Measurements from ENCODE around the gene MAP3K6.

MAP3K6 gene

DNA sequence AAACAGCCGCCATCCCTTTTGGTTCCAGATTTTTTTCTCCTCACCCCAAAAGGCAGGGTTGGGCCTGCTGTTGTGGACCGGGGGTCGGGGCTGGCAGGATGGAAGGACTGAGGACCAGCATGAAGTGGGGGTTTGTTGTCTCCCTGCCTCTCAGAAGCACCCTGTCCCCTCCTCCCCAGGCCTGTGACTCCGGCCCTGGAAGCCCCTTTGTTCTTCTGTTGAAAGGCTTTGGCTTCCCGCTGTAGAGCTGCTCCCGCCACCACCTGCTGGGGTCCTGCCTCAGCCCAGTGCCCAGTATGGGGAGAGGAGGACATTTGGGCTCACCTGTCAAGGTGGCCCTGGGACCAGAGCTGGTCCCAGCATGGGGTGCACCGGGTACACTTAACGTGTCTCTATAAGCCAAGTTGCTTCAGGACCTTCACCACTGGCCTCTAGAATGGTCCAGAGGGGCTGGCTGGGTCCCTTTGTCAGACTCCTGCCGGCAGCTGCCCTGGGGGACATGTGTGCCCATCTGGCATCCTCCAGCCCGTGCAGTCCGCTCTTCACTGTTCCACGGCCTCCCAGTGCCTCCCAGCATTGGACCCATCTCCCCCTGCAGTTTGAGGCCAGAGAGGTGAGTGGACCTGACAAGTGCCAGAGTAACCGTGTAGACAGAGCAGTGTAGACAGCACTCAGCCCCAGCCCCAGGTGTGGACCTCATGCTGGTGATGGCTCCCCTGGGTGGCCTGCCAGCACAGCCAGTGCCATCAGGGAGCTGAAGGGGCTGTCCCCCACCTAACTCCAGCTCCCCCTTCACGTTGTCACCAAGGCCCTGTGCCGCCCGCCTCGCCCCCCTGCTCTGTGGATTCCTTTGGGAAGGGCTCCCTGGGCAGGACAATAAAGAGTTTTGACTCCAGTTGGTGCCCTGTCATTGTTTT lies 31.0 kb downstream of the MAP3K6 start:
- no peak overlapping the region for H3K4me2 ChIP-seq (ENCODE audit: low read length)
- H3K23ac ChIP-seq (ENCODE audit: low read length) = no peak overlapping the region
- H3K18ac ChIP-seq (ENCODE audit: low read length) = no peak overlapping the region
- H2BK5ac ChIP-seq (ENCODE audit: low read depth, low read length, poor library complexity) = no peak overlapping the region
- no peak overlapping the region for H3K14ac ChIP-seq (ENCODE audit: low read length)
- peaks cover 1% of the 10 kb centered on the region in 2 experiments for H3K4me1 ChIP-seq (ENCODE audit: control insufficient read depth in 1 of 2, insufficient read depth in 2 of 2, low read length in 2 of 2)
- no peak overlapping the region for H4K12ac ChIP-seq (ENCODE audit: low read depth, low read length)
- no peak overlapping the region for H2AK5ac ChIP-seq (ENCODE audit: low read length)
- H3K79me2 ChIP-seq (ENCODE audit: control insufficient read depth, insufficient read depth, low read length, poor library complexity) = no peaks in the 10 kb centered on the region
- no peak overlapping the region for H2BK12ac ChIP-seq (ENCODE audit: low read length)
- H3K27me3 ChIP-seq (ENCODE audit: insufficient read depth, low read length) = no peaks in the 10 kb centered on the region
- no peak overlapping the region for H3K27ac ChIP-seq (ENCODE audit: low read depth, low read length)
- H3K36me3 ChIP-seq (ENCODE audit: control insufficient read depth in 1 of 2, insufficient read depth in 2 of 2, low read length in 2 of 2) = peaks cover 57 to 58% of the 10 kb centered on the region in 2 experiments
- no peak for DNase-seq
- H3K4me3 ChIP-seq (ENCODE audit: low read depth, low read length) = no peak overlapping the region
- WGBS (ENCODE audit: extremely low coverage, insufficient coverage, insufficient read length) = no CpG with 5 or more reads among the region's 17 CpGs
- no peaks in the 10 kb centered on the region for H3K79me1 ChIP-seq (ENCODE audit: low read length)
- H2AFZ ChIP-seq (ENCODE audit: insufficient read depth, low read length, poor library complexity) = no peak overlapping the region
- H2BK120ac ChIP-seq (ENCODE audit: insufficient read depth, low read length, poor library complexity) = no peak overlapping the region
- H3K4ac ChIP-seq (ENCODE audit: low read depth, low read length) = no peak overlapping the region
- H3K9me3 ChIP-seq (ENCODE audit: insufficient read depth, low read depth, low read length) = peaks cover 1% of the 10 kb centered on the region
- no peak overlapping the region for H3K9ac ChIP-seq (ENCODE audit: low read length)
- no peak overlapping the region for H4K91ac ChIP-seq (ENCODE audit: low read depth, low read length)
- H4K8ac ChIP-seq (ENCODE audit: low read depth, low read length) = no peak overlapping the region

DNA sequence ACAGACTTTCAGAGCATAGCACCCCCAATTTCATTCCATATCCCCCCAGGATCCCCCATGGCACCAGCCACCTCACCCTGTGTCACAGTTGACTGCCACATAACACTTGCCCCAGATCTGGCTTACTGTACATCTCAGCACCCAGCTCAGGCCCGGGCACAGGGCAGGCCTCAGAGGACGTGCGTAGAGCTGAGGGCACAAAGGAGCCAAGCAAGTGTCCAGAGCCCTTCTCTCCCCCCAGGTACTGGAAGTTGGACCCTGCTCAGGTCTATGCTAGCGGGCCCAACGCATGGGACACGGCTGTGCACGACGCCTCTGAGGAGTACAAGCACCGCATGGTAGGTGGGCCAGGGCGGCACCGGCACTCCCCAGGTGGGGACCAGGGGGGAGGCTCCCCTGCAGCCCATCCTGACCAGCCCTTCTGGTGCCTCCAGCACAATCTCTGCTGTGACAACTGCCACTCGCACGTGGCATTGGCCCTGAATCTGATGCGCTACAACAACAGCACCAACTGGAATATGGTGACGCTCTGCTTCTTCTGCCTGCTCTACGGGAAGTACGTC lies 33.0 kb downstream of the MAP3K6 start:
- Histone ChIP-seq H2AK5ac (ENCODE audit: low read length) (no peak overlapping the region), H3K79me2 (ENCODE audit: control insufficient read depth, insufficient read depth, low read length, poor library complexity) (no peaks in the 10 kb centered on the region), H2BK5ac (ENCODE audit: low read depth, low read length, poor library complexity) (no peak overlapping the region), H3K4me1 (ENCODE audit: control insufficient read depth in 1 of 2, insufficient read depth in 2 of 2, low read length in 2 of 2) (no peaks in the 10 kb centered on the region), H3K27me3 (ENCODE audit: insufficient read depth, low read length) (no peaks in the 10 kb centered on the region), H3K36me3 (ENCODE audit: control insufficient read depth in 1 of 2, insufficient read depth in 2 of 2, low read length in 2 of 2) (peaks cover 60 to 62% of the 10 kb centered on the region in 2 experiments), H3K9ac (ENCODE audit: low read length) (no peak overlapping the region), H4K91ac (ENCODE audit: low read depth, low read length) (no peak overlapping the region), H2BK120ac (ENCODE audit: insufficient read depth, low read length, poor library complexity) (no peak overlapping the region), H3K4me2 (ENCODE audit: low read length) (no peak overlapping the region), H2BK12ac (ENCODE audit: low read length) (no peak overlapping the region), H2AFZ (ENCODE audit: insufficient read depth, low read length, poor library complexity) (no peak overlapping the region), H3K14ac (ENCODE audit: low read length) (no peak overlapping the region), H3K18ac (ENCODE audit: low read length) (no peak overlapping the region), H3K23ac (ENCODE audit: low read length) (no peak overlapping the region), H3K4me3 (ENCODE audit: low read depth, low read length) (no peak overlapping the region), H3K79me1 (ENCODE audit: low read length) (no peaks in the 10 kb centered on the region), H3K4ac (ENCODE audit: low read depth, low read length) (no peak overlapping the region), H4K8ac (ENCODE audit: low read depth, low read length) (no peak overlapping the region), H4K12ac (ENCODE audit: low read depth, low read length) (no peak overlapping the region), H3K27ac (ENCODE audit: low read depth, low read length) (no peak overlapping the region), H3K9me3 (ENCODE audit: insufficient read depth, low read depth, low read length) (peaks cover 1% of the 10 kb centered on the region)
- WGBS (ENCODE audit: extremely low coverage, insufficient coverage, insufficient read length) = no CpG with 5 or more reads among the region's 17 CpGs
- DNase-seq = no peak

DNA sequence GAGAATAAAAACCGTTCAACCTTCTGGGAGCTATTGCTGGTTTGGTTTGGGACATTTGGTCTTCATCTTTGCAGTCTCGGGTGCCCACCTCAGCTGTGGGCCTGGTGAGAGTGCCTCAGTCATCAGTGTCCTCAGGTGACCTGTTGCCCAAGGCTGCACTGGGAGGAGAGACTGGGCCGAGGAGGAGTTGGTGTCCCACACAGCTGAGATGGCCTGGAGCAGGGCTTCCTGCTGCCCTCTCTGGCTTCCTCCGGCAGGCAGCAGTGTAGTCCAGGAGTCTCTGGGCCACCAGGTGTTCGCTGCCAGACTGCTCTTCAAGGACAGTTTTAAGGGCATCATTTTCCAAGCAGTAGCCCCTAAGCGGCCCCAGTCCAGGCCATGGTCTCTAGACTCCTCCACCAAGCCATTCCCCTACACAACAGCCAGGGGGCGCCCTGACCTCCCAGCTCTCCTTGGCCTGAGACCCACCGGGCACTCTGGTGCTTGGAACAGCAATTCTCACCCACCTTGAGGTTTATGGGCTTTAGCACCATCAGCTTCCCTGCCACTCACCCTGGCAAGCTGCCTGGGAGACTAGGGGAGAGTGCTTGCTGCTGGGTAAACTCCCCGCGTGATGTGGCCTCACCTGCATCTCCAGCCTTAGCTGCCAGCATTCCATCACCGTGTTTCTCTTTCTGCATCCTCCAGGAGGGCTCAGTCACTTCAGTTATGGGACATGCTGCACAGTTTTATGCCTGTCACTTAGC lies 34.1 kb downstream of the MAP3K6 start:
- H2AK5ac ChIP-seq (ENCODE audit: low read length) = no peak overlapping the region
- no CpG with 5 or more reads among the region's 11 CpGs for WGBS (ENCODE audit: extremely low coverage, insufficient coverage, insufficient read length)

DNA sequence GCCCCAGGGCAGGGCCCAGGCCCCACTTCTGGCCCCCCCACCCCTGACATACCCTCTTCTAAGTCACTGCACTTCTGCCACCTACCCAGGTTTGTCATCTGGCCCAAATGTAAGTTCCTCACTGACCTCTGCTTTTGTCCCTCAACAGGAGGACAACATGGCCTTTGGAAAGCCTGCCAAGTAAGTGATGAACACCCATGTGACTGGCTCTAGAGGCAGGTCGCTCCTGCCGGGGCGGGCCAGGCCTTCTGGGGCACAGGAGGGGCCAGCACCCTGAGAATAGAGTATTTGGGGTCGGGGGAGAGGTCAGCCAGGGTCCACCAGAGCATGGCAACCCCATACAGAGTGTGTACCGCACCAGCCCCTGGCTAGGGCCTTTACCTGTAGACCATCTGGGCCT lies 34.8 kb downstream of the MAP3K6 start:
- H3K23ac ChIP-seq (ENCODE audit: low read length) = no peak overlapping the region
- H3K4me1 ChIP-seq (ENCODE audit: control insufficient read depth in 1 of 2, insufficient read depth in 2 of 2, low read length in 2 of 2) = no peaks in the 10 kb centered on the region
- no peak overlapping the region for H2AK5ac ChIP-seq (ENCODE audit: low read length)
- H3K79me1 ChIP-seq (ENCODE audit: low read length) = no peaks in the 10 kb centered on the region
- no peak overlapping the region for H2BK5ac ChIP-seq (ENCODE audit: low read depth, low read length, poor library complexity)
- H3K27ac ChIP-seq (ENCODE audit: low read depth, low read length) = no peak overlapping the region
- no peak for DNase-seq
- H3K14ac ChIP-seq (ENCODE audit: low read length) = no peak overlapping the region
- H2AFZ ChIP-seq (ENCODE audit: insufficient read depth, low read length, poor library complexity) = no peak overlapping the region
- H3K4me3 ChIP-seq (ENCODE audit: low read depth, low read length) = no peak overlapping the region
- H3K27me3 ChIP-seq (ENCODE audit: insufficient read depth, low read length) = no peaks in the 10 kb centered on the region
- no peak overlapping the region for H3K4ac ChIP-seq (ENCODE audit: low read depth, low read length)
- no peak overlapping the region for H2BK120ac ChIP-seq (ENCODE audit: insufficient read depth, low read length, poor library complexity)
- no peak overlapping the region for H4K91ac ChIP-seq (ENCODE audit: low read depth, low read length)
- peaks cover 66 to 69% of the 10 kb centered on the region in 2 experiments for H3K36me3 ChIP-seq (ENCODE audit: control insufficient read depth in 1 of 2, insufficient read depth in 2 of 2, low read length in 2 of 2)
- no peak overlapping the region for H2BK12ac ChIP-seq (ENCODE audit: low read length)
- no peaks in the 10 kb centered on the region for H3K79me2 ChIP-seq (ENCODE audit: control insufficient read depth, insufficient read depth, low read length, poor library complexity)
- no peak overlapping the region for H3K9ac ChIP-seq (ENCODE audit: low read length)
- H3K18ac ChIP-seq (ENCODE audit: low read length) = no peak overlapping the region
- H4K12ac ChIP-seq (ENCODE audit: low read depth, low read length) = no peak overlapping the region
- peaks cover 1% of the 10 kb centered on the region for H3K9me3 ChIP-seq (ENCODE audit: insufficient read depth, low read depth, low read length)
- WGBS (ENCODE audit: extremely low coverage, insufficient coverage, insufficient read length) = no CpG with 5 or more reads among the region's 5 CpGs
- H4K8ac ChIP-seq (ENCODE audit: low read depth, low read length) = no peak overlapping the region
- no peak overlapping the region for H3K4me2 ChIP-seq (ENCODE audit: low read length)

More for the DNA sequence above, 34.1 kb downstream of the MAP3K6 start:
- Histone ChIP-seq H3K9me3 (ENCODE audit: insufficient read depth, low read depth, low read length) (peaks cover 1% of the 10 kb centered on the region), H3K4me2 (ENCODE audit: low read length) (no peak overlapping the region), H3K18ac (ENCODE audit: low read length) (no peak overlapping the region), H3K79me1 (ENCODE audit: low read length) (no peaks in the 10 kb centered on the region), H3K14ac (ENCODE audit: low read length) (no peak overlapping the region), H3K36me3 (ENCODE audit: control insufficient read depth in 1 of 2, insufficient read depth in 2 of 2, low read length in 2 of 2) (peaks cover 65 to 66% of the 10 kb centered on the region in 2 experiments), H4K12ac (ENCODE audit: low read depth, low read length) (no peak overlapping the region), H3K27ac (ENCODE audit: low read depth, low read length) (no peak overlapping the region), H3K4ac (ENCODE audit: low read depth, low read length) (no peak overlapping the region), H2AFZ (ENCODE audit: insufficient read depth, low read length, poor library complexity) (no peak overlapping the region), H3K4me3 (ENCODE audit: low read depth, low read length) (peak overlapping the region; percentile 26), H3K23ac (ENCODE audit: low read length) (no peak overlapping the region), H2BK12ac (ENCODE audit: low read length) (no peak overlapping the region), H2BK120ac (ENCODE audit: insufficient read depth, low read length, poor library complexity) (no peak overlapping the region), H2BK5ac (ENCODE audit: low read depth, low read length, poor library complexity) (no peak overlapping the region), H3K79me2 (ENCODE audit: control insufficient read depth, insufficient read depth, low read length, poor library complexity) (no peaks in the 10 kb centered on the region), H3K27me3 (ENCODE audit: insufficient read depth, low read length) (no peaks in the 10 kb centered on the region), H4K8ac (ENCODE audit: low read depth, low read length) (no peak overlapping the region), H4K91ac (ENCODE audit: low read depth, low read length) (no peak overlapping the region), H3K4me1 (ENCODE audit: control insufficient read depth in 1 of 2, insufficient read depth in 2 of 2, low read length in 2 of 2) (no peaks in the 10 kb centered on the region), H3K9ac (ENCODE audit: low read length) (no peak overlapping the region)
- peak; percentile 21 to 58 for DNase-seq
